D721Med (cell line): ENCODE results near the gene CALN1.

Experiments used
- DNase-seq: peaks from one replicate; pipeline ENCODE4 v3.0.0; 2011; ENCODE audit warnings: low spot score; ENCODE audit not compliant: insufficient read length
- FAIRE-seq: peaks from 2 replicates; lab custom pipeline; 2011; peaks lifted over from hg19 to GRCh38; lab: Jason Lieb, UNC
- TF ChIP-seq, protein P1 (sequence below): IDR thresholded peaks from 2 replicates; pipeline ENCODE4 v1.5.1; 2012; ENCODE audit warnings: mild to moderate bottlenecking, control low read depth; ENCODE audit not compliant: insufficient read depth; ENCODE audit errors: missing control alignments

CALN1 gene

DNA sequence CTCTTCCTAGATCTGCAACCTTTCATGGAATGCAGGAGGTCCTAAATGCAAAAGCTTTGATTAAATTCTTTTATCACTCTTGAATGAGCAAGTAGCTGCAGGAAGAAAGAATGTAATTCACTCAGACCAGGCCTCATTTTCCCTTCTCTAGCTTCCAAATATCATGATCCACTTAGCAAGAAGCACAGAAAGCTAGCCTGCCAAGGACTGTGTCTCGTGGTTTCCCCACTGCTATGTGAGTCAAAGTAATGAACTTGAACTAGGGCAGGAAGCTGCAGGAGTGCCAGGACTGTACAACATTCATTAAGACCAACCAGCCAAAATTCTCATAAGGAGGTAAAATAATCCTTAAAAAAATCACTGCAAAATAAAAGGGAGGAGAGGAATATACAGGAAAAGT lies 379.2 kb downstream of the CALN1 start:
- TF ChIP-seq, protein P1, sequence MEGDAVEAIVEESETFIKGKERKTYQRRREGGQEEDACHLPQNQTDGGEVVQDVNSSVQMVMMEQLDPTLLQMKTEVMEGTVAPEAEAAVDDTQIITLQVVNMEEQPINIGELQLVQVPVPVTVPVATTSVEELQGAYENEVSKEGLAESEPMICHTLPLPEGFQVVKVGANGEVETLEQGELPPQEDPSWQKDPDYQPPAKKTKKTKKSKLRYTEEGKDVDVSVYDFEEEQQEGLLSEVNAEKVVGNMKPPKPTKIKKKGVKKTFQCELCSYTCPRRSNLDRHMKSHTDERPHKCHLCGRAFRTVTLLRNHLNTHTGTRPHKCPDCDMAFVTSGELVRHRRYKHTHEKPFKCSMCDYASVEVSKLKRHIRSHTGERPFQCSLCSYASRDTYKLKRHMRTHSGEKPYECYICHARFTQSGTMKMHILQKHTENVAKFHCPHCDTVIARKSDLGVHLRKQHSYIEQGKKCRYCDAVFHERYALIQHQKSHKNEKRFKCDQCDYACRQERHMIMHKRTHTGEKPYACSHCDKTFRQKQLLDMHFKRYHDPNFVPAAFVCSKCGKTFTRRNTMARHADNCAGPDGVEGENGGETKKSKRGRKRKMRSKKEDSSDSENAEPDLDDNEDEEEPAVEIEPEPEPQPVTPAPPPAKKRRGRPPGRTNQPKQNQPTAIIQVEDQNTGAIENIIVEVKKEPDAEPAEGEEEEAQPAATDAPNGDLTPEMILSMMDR: no peak
- DNase-seq: no peak
- FAIRE-seq: no peak

DNA sequence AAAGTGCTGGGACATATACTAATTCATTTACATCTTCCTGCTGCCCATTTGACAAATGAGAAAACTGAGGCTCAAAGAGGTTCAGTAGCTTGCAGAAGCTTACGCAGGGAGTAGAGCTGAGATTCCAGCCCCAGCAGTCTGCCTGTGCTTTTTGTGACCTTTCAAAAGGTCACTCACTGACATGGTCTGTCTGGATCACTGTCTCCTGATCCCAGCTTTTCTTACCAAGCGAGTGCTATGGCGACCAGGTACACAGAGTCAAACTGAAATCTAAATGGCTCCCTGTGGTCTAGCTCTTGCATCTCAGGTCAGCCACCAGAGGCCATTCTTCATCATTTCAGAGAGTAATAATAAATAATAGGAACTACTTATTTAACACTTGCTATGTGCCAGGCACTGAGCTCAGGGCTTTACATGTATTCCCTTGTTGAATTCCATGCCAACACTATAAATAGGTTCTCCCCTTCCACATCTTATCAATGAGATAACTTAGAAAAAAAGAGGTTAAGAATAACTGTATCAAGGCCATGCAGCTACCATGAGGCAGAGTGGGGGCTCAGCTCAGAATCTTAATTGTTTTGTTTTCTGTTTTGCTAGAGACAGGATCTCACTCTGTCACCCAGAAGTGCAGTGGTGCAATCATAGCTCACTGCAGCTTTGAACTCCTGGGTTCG lies 381.0 kb downstream of the CALN1 start:
- TF ChIP-seq, protein P1: no peak
- DNase-seq: no peak
- no peak for FAIRE-seq

DNA sequence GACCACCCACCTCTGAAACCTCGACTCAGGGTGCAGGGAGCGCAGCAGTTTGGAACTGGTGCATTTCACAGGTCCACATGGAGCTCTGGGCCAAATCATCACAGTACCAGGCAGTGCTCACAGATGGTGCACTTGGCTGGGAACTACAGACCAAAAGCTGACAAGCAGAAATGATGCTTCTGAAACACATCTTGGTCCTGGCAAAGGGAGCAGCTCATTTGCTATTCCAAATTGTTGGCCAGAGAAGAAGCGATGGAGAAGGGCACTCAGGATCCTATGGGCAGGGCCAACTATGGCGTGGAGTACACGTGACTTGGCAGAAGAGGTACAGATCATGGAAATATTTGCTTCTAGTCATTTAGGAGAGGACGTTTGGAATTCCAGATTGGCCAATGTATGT lies 383.9 kb downstream of the CALN1 start:
- no peak for DNase-seq
- FAIRE-seq: no peak
- TF ChIP-seq, protein P1: no peak

DNA sequence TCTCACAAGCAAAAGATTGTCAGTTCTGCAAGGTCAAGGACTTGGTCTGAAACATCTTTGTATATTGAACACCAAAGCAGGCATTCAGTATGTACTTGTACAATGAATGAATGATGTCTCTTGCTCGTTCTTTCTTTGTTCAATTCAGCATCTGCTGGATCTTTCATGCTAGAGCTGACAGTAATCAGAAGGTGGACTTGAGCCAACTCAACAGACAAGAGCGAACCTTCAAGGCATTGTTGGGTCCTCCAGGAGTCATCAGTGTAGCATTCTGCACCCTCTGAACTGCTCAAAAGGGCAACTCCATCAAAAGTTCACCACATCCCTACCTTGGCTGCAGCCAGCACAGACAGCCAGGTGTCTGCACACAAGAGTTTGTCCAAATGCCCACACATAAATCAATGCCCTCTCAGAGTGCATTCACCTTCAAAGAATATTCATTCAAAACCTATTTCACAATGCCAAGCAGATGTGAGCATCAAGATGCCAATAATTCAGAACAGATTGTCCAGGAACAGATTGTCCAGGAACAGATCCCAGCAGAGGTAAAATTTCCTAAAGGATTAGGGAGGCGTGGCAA lies 386.7 kb downstream of the CALN1 start:
- DNase-seq (no peak), FAIRE-seq (no peak)
- TF ChIP-seq, protein P1: no peak

DNA sequence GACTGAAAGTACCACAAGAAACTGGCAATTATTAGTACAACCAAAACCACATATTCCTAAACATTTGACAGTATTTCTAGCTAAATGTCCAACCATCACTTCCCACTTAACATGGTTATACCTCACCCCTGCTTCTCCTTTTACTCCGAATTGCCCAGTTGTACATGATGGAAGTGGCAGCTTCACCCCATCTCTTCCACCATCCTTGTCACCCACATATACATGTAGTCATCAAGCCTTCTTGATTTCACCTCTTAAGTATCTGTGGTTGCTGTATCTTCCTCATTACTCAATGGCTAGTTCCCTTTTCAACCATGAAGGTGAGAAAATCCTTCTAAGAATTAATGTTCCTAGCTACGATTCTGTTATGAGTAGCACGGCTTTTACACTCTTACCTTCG lies 388.2 kb downstream of the CALN1 start:
- FAIRE-seq (no peak), DNase-seq (no peak)
- TF ChIP-seq, protein P1: no peak

DNA sequence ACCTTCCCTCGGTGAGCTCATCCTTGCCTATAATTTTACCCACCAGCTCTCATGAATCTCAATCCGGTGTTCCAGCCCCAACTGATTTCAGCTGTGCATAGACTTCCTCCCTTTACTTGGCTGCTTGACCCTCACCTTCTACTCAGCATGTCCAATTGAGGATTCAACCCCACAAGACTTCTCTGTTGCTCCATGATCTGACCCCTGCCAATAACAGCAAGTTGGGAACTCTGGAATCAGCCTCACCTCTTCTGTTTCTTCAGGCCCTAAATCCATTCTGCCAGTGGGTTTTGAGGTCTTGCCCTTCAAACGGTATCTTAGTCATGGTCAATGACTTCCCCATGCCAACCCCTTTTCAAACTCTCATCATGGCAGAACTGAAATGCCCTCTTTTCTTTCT lies 390.4 kb downstream of the CALN1 start:
- no peak for DNase-seq
- TF ChIP-seq, protein P1: no peak
- FAIRE-seq: no peak

DNA sequence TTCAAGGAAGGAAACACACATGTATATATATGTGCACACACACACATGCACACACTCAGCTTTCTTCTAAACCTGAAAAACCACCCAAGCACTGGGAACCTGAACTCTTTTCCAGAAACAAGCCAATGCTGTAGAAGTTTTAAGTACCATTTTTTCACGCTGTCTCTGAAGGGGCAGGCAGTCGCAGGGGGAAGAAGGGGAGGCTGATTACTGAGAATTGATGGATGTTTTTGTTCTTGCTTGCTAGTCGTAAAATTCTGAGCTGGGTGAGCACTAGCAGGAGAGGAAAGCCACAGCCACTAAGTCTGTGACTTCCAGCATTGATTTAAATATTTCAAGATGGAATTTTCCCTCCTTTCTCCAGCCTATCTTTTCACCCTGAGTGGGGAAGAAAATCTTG lies 391.8 kb downstream of the CALN1 start:
- DNase-seq (no peak), FAIRE-seq (no peak)
- TF ChIP-seq, protein P1: no peak
